ENCODE data around the gene TNNT1. TPM values are rescaled to one million over a fixed set of nuclear protein-coding genes. Genes with fewer than 3 reads are reported as not detected.

TNNT1 gene
- total RNA-seq, 4 donors from 2014 or later, result 2.5 to 9.3 TPM; not detected in 2

DNA sequence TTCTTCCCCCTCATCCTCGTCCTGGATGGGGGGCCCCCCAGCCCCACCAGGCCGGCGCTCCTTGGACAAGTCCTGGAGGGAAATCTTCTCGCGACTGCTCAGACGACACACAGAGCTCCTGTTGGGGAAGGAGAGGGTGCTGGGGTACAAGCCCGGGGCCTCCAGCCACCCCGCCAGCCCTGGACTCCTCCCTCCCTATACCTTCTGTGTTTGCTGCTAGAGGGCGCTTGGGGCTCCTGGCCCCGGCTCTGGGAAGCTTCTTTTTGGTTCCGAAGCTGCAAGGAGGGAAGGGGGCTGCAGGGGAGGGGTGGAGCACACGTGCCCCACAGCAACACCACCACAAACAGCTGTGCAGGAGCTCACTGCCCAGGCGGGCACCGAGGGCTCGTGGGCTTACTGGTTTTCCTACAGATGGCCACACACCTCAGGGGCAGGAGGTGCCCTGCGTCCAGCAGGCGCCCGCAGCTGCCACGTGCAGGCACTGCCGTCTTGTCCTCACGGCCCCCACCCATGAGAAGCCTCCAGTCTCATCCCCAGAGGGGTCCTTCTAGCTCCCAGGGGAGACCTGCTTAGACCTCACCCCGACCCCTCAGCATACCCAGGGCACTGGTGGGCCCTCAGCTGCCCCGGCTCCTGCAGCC is 52.8 kb downstream of the TNNT1 start:
- H3K27ac ChIP-seq, result no peak overlapping the region
- no peak for DNase-seq
- H3K4me3 ChIP-seq, result no peak overlapping the region
- no peaks in the 10 kb centered on the region for H3K9me3 ChIP-seq
- H3K27me3 ChIP-seq, result no peaks in the 10 kb centered on the region
- H3K4me1 ChIP-seq, result no peaks in the 10 kb centered on the region
- TF ChIP-seq, protein P1, sequence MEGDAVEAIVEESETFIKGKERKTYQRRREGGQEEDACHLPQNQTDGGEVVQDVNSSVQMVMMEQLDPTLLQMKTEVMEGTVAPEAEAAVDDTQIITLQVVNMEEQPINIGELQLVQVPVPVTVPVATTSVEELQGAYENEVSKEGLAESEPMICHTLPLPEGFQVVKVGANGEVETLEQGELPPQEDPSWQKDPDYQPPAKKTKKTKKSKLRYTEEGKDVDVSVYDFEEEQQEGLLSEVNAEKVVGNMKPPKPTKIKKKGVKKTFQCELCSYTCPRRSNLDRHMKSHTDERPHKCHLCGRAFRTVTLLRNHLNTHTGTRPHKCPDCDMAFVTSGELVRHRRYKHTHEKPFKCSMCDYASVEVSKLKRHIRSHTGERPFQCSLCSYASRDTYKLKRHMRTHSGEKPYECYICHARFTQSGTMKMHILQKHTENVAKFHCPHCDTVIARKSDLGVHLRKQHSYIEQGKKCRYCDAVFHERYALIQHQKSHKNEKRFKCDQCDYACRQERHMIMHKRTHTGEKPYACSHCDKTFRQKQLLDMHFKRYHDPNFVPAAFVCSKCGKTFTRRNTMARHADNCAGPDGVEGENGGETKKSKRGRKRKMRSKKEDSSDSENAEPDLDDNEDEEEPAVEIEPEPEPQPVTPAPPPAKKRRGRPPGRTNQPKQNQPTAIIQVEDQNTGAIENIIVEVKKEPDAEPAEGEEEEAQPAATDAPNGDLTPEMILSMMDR (IDR thresholded peaks at IDR 0.05), result no peak
- no peak for TF ChIP-seq POLR2A (IDR thresholded peaks at IDR 0.05)
- intact Hi-C loops (cut with DNase I; ENCODE audit: low total_unique reads), result no loop called here
- H3K36me3 ChIP-seq, result no peaks in the 10 kb centered on the region

DNA sequence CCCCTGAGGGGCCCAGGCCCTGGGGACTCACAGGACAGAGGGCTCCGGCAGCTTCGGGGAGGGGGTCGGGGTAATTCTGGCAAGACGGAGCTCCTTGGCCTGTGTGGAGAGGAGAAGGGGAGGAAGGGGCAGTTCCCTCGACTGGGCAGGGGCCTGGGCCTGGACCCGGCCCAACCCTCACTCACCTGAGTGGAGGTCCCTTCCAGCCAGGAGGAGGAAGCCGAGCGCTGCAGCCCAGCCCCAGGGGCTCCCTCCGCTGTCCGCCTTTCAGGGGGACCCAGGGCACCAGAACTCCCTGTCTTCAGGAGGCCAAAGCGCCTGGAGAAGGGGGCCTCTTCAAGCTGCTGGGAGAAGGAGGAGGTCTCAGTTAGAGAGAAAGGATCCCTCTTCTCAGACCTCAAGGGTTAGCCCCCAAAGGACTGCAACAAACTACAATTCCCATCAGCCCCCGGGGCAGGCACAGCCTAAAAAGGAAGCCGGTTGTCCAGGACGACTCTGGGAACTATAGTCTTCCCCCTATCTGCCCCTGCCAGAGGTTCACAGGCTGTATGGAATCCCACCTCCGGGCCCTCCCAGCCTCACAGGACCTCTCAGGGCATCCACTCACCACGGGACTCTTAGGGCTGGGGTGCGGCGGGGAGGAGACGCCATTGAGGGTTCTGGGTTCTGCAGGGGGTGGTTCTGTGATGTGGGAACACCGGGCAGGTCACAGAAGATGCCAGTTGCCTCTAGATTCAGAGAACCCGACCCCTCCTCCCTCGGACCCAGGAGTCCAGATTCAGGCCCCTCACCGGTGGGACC is 53.5 kb downstream of the TNNT1 start:
- no peak overlapping the region for H3K4me3 ChIP-seq
- H3K36me3 ChIP-seq, result no peaks in the 10 kb centered on the region
- no peaks in the 10 kb centered on the region for H3K4me1 ChIP-seq
- TF ChIP-seq POLR2A (IDR thresholded peaks at IDR 0.05), result no peak
- TF ChIP-seq, protein P1 (IDR thresholded peaks at IDR 0.05), result no peak
- H3K27me3 ChIP-seq, result no peaks in the 10 kb centered on the region
- H3K27ac ChIP-seq, result no peak overlapping the region
- no peaks in the 10 kb centered on the region for H3K9me3 ChIP-seq
- intact Hi-C loops (cut with DNase I; ENCODE audit: low total_unique reads), result no loop called here
- no peak for DNase-seq

DNA sequence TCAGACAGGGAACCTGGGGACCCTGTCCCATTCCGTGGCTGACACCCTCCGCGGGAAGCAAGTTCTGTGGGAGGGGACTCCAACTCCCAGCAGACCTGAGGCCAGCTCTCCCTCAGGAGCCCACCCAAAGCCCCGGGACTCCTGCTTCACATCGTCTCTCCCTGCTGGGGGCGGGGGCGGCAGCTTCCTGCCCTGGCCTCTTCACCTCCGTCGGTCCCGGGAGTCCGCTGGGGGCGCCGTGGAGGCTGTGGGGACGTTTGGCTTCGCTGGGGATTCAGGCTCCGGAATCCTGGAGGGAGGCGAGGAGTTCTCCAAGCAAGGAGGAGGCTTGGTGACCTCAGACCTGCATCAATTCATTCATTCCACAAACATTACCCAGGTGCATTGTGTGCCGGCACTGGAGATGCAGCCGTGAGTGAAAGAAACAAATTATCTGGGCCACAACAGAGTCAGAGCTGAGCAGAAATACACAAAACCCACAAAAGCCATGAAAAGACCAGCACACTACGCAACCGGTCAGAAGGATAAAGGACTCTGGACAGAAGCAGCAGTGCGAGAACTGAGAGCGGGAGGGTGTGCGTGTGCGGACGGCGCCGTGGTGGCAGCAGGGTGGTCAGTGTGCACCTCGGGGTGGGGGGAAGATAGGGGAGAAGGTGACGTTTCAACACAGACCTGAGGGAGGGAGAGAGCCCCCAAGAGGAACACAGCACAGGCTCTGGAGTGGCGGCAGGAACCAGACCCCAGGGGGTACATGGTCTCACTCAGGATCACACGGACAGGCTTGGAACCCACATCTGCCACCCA is 54.3 kb downstream of the TNNT1 start:
- intact Hi-C loops (cut with DNase I; ENCODE audit: low total_unique reads), result no loop called here
- H3K27ac ChIP-seq, result no peak overlapping the region

DNA sequence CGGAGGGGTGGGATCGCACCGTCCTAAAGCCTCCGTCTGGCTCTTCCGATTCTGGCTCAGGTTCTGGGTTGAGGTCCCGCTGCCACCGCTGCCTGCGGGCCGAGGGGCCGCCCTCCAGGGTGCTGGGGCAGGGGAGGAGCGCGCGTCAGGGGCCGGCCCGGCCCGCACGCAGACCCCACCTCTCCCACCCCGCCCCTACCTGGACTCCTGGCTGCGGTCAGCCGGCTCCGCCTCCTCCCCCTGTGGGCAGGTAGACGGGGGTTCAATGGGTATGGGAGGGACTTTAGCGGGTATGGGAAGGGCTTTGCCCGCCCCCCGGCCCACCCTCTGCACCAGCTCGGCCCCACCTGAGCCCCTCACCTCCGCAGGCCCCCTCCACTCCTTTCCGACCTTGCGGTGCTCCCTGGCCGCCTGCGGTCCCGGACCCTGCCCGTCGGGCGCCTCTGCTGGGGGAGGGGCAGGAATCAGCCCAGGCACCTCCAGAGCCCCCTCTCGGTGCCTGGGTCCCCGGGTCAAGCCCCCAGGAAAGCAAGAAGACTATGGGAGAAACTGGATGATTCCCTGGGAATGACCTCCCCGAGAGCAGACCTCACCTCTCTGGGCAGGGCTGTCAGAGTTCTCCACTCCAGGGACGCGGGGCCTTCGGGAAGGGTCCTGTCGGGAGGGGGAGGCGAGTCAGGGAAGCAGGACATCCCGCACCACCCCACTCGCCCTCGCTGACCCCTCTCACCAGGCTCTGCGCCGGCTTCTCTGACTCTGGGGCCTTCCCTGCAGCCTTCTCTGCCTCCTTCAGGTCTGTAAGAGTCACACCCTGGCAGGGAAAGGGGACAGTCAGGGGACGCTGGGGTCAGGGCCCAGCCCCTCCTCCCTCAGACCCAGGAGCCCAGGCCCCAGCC is 56.3 kb downstream of the TNNT1 start:
- no peak overlapping the region for H3K27ac ChIP-seq
- TF ChIP-seq POLR2A (IDR thresholded peaks at IDR 0.05), result no peak
- TF ChIP-seq, protein P1 (IDR thresholded peaks at IDR 0.05), result no peak
- DNase-seq, result no peak

More for the DNA sequence above, 54.3 kb downstream of the TNNT1 start:
- TF ChIP-seq, protein P1 (IDR thresholded peaks at IDR 0.05), result no peak
- no peak for TF ChIP-seq POLR2A (IDR thresholded peaks at IDR 0.05)
- Histone ChIP-seq H3K4me1 (no peaks in the 10 kb centered on the region), H3K9me3 (no peaks in the 10 kb centered on the region), H3K4me3 (no peak overlapping the region), H3K27me3 (no peaks in the 10 kb centered on the region), H3K36me3 (no peaks in the 10 kb centered on the region)
- no peak for DNase-seq

More for the DNA sequence above, 56.3 kb downstream of the TNNT1 start:
- Histone ChIP-seq H3K4me1 (peaks cover 0 to 8% of the 10 kb centered on the region in 2 donors), H3K36me3 (no peaks in the 10 kb centered on the region), H3K27me3 (no peaks in the 10 kb centered on the region), H3K4me3 (no peak overlapping the region), H3K9me3 (no peaks in the 10 kb centered on the region)
- intact Hi-C loops (cut with DNase I; ENCODE audit: low total_unique reads), result no loop called here
